Stimulated activated CD8-positive, alpha-beta memory T cell treated with anti-CD3 and anti-CD28 coated beads, Interleukin-4, amount 100 ng/mL, for 48 hours (primary cell): ENCODE data around the gene KYAT1.
"Not testable (repeated sequence)": the region's sequence is repeated elsewhere in the genome, so short reads cannot be mapped to it uniquely, and the experiment has no call there.

Experiments
- DNase-seq: peaks from one replicate; pipeline ENCODE4 v3.0.0-alpha.2; 2020

The KYAT1 gene

GRCh38 chr9:128882677-128883603 lies 1.2 kb upstream of the KYAT1 start:
- peak; percentile 48 for DNase-seq

GRCh38 chr9:128877852-128878251 lies 3.9 kb downstream of the KYAT1 start:
- DNase-seq, result no peak

- not testable (repeated sequence) for DNase-seq
Observed at GRCh38 chr9:128870941-128871265, 10.8 kb downstream of the KYAT1 start.

GRCh38 chr9:128870128-128870940 lies 11.4 kb downstream of the KYAT1 start:
- no peak for DNase-seq

GRCh38 chr9:128863647-128864046 lies 18.1 kb downstream of the KYAT1 start:
- DNase-seq, result peak; percentile 95

GRCh38 chr9:128862401-128862851 lies 19.3 kb downstream of the KYAT1 start:
- DNase-seq, result no peak

- DNase-seq, result no peak
Observed at GRCh38 chr9:128861501-128861900, 20.2 kb downstream of the KYAT1 start.

- no peak for DNase-seq
Observed at GRCh38 chr9:128860937-128861336, 20.8 kb downstream of the KYAT1 start.

GRCh38 chr9:128858476-128858875 lies 23.3 kb downstream of the KYAT1 start:
- DNase-seq, result not testable (repeated sequence)

- DNase-seq, result not testable (repeated sequence)
Observed at GRCh38 chr9:128854454-128854853, 27.3 kb downstream of the KYAT1 start.

GRCh38 chr9:128852646-128853045 lies 29.1 kb downstream of the KYAT1 start:
- DNase-seq, result not testable (repeated sequence)

GRCh38 chr9:128851779-128852600 lies 29.8 kb downstream of the KYAT1 start:
- DNase-seq, result not testable (repeated sequence)

- DNase-seq, result not testable (repeated sequence)
Observed at GRCh38 chr9:128851024-128851423, 30.7 kb downstream of the KYAT1 start.

- no peak for DNase-seq
Observed at GRCh38 chr9:128847803-128848202, 33.9 kb downstream of the KYAT1 start.

GRCh38 chr9:128846680-128847030 lies 35.1 kb downstream of the KYAT1 start:
- DNase-seq, result no peak

GRCh38 chr9:128845186-128845931 lies 36.4 kb downstream of the KYAT1 start:
- DNase-seq, result no peak

- DNase-seq, result not testable (repeated sequence)
Observed at GRCh38 chr9:128843171-128843570, 38.6 kb downstream of the KYAT1 start.

- DNase-seq, result no peak
Observed at GRCh38 chr9:128841694-128842492, 39.9 kb downstream of the KYAT1 start.

- DNase-seq, result no peak
Observed at GRCh38 chr9:128840524-128840923, 41.2 kb downstream of the KYAT1 start.

- no peak for DNase-seq
Observed at GRCh38 chr9:128838338-128838737, 43.4 kb downstream of the KYAT1 start.

- DNase-seq, result no peak
Observed at GRCh38 chr9:128836509-128837145, 45.1 kb downstream of the KYAT1 start.
